Measurements from ENCODE around the gene SLC13A1. TPM values are rescaled to one million over a fixed set of nuclear protein-coding genes. Genes with fewer than 3 reads are reported as not detected.
A peak's percentile ranks its signal among the peaks of the same experiment; 100 is the strongest.
"Not testable (repeated sequence)": the region's sequence is repeated elsewhere in the genome, so short reads cannot be mapped to it uniquely, and the experiment has no call there.

The SLC13A1 gene, protein sequence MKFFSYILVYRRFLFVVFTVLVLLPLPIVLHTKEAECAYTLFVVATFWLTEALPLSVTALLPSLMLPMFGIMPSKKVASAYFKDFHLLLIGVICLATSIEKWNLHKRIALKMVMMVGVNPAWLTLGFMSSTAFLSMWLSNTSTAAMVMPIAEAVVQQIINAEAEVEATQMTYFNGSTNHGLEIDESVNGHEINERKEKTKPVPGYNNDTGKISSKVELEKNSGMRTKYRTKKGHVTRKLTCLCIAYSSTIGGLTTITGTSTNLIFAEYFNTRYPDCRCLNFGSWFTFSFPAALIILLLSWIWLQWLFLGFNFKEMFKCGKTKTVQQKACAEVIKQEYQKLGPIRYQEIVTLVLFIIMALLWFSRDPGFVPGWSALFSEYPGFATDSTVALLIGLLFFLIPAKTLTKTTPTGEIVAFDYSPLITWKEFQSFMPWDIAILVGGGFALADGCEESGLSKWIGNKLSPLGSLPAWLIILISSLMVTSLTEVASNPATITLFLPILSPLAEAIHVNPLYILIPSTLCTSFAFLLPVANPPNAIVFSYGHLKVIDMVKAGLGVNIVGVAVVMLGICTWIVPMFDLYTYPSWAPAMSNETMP
- total RNA-seq (2014; rRNA removed; shearing (Covaris generic)), result not detected in 2 replicates

GRCh38 chr7:123199883-123200282, at the start of gene SLC13A1:
TSS of gene SLC13A1 (minus strand) at chr7:123199969. CDS start at chr7:123199946, 23 bp downstream.
- DNase-seq (ENCODE audit: low spot score), result no peak

DNA sequence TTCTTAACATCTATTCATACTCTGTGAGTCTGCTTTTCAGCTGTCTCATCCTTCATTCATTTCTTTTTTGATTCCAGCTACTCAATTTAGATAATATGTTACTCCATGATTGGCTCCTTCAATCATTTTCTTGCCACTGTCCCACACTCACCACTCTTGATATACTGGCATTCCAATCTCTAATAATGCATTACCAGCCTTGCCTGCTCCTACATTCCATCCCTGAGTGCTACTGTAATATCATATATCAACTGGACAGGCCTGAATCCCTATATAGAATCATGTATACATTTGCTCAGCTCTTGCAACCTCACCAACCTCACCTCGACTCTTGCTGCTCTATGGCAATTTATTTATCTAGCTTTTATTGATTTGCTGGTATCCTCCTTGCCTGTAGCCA, 45.0 kb upstream of the SLC13A1 start:
- no peak for DNase-seq (ENCODE audit: low spot score)

DNA sequence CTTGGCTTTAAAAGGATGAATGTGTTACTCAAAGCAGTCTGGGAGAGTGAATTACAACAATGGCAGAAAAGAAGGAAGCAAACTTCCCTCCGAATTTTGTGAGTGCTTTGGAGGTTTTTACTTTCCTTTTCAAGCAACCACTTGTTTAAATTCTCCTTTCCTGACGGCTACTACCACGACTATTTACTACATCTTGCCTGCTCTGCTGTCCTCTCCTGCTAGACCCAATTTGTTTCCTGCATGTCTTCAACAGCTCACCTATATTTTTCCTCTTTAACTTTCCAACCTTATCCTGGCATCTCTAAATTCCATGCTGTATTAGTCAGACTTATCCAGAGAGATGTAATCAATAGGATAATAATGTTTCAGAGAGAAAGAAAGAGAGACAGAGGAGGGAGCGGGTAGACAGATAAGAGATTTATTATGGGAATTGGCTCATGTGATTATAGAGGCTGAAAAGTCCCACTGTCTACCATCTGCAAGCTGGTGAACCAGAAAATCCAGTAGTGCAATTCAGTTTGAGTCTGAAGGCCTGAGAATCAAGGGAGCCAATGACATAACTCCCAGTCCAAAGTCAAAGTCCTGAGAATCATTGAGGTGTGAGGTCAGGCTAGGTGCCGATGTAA, 42.8 kb upstream of the SLC13A1 start:
- DNase-seq (ENCODE audit: low spot score), result peak; percentile 53

- no peak for DNase-seq (ENCODE audit: low spot score)
Measured at GRCh38 chr7:123241809-123242208, 42.0 kb upstream of the SLC13A1 start.

DNA sequence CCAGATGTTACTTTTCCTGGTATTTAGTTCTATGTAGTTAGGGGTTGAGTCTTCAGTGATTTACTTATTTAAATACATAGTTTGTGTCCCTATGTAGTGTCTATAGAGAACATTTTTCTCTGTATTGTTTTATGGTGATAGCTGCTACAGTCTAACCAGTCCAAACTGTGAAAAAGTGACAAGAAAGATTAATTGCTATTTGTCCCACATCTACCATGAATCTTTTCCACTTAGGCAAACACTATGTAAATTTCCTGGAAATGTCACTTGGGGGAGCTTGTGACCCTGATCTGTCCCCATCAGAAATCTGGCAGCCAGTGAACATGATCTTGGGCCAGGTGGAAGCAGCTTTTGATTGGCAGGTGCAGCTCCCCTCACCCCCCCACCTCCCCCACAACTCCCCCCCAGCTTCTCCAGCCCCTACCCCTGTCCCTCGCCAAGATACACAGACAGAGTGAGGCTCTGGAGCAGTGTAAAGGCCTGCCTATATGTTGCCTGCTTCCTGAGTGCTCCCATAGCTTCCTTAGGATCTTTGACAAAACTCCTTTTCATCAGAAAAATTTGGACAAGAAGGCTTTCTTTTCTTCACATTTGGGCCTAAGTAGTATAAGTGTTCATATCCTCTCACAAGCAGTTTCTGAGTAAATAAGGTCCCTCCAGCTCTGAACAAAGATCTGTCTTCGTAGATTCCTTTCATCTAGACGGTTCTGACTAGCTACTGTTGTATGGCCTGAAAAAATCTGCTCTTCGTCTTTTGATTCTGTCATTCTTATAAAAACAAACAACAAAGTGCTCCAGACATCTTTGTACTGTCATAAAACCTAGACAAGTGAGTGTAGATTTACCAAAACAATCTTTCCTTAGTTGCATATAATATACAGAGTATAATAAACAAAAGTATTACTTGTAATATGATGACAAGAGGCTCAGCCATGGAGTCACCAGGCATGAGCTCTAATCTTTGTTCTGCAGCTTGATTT, 31.5 kb upstream of the SLC13A1 start:
- no peak for DNase-seq (ENCODE audit: low spot score)

DNA sequence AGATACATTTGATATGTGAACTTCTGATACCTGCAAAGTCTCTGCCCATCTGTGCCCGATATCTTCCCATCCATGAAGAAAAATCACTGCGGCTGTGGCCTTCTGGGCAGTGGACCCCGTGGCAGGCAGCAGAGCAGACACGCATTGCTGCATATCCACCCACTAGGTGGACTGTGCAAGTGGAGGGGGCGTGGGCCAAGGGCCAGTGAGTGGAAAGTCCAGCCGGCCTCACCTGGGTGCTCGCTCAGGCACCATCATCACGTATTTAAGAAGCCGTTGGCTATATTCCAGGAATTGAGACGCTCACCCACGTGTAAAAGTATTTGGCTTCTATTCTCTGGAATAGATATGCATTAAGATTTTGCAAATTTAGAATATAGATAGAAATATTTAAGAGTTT, 30.8 kb upstream of the SLC13A1 start:
- no peak for DNase-seq (ENCODE audit: low spot score)

DNA sequence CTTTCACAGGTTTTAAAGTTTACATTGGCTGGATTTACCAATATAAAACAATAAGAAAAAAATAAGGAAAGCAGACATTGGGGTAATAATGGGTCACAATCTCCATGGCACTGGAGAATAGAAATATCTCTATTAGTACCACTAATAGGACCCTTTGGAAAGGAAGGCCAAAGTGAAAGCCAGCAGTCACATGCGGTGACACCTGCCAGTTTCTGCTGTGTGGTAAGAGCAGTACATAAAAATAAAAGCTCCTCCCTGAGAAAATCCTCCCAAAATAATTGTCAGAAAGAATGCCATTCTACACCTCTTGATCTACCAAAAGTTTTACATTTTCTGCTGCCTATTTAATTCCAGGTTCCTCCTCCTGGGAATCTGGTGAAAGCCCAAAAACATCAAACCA, 30.4 kb upstream of the SLC13A1 start:
- no peak for DNase-seq (ENCODE audit: low spot score)

DNA sequence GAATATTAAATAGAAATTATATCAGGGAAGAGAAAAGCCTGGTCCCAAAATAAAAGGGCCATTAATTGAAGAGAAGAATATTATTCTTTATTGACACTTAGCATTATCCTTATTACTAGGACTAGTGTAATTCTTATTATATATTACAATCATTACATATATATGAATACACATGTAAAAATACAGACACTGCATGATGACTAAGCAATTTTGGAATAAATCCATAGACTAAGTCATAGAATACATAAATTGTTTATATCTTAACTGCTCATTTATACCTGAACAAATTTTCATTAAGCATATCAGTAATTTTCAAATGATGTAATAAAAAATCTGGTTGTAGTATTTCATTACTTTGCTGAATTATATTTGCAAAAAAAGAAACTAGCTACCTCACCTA, 29.7 kb upstream of the SLC13A1 start:
- no peak for DNase-seq (ENCODE audit: low spot score)

GRCh38 chr7:123227666-123228065, 27.9 kb upstream of the SLC13A1 start:
- not testable (repeated sequence) for DNase-seq (ENCODE audit: low spot score)

DNA sequence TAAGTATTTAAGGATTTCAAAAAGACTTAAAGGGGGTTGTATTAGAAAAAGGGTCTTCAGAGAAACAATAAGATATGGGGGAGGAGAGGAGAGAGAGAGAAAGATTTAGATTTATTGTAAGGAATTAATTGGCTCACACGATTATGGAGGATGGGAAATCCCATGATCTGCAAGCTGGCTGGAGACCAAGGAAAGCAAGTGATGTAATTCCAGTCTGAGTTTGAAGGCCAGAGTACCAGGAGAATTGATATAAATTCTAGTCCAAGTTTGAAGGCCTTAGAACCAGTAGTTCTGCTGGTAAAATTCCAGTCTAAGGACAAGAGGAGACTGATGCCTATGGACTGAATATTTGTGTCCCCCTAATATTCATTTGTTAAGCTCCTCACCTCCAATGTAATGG, 20.6 kb upstream of the SLC13A1 start:
- no peak for DNase-seq (ENCODE audit: low spot score)

DNA sequence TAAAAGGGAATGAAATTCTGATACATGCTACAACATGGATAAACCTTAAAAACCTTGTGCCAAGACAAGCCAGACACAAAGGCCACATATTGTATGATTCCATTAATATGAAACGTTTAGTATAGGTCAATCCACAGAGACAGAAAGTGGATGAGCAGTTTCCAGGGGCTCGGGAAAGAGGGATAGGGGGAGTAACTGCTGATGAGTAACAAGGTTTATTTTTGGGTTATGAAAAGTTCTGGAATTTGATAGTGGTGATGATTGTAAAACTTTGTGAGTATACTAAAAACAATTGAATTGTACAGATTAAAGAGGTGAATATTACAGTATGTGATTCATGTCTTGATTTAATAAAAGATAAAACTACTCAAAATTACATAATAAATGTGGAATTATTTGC, 19.1 kb upstream of the SLC13A1 start:
- no peak for DNase-seq (ENCODE audit: low spot score)

DNA sequence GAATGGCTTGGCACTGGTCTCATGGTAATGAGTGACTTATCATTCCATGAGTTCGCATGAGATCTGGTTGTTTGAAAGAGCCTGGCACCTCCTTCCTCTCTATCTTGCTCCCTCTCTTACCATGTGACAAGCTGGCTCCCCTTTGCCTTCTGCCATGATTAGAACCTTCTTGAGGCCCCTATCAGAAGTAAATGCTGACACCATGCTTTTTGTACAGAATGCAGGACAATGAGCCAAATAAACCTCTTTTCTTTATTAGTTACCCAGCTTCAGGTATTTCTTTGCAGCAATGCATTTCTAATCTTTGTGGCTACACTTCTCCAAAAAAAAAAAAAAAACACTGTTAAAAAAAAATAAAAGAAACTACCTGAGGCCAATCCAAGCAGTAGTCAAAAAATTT, 17.1 kb upstream of the SLC13A1 start:
- DNase-seq (ENCODE audit: low spot score), result no peak

DNA sequence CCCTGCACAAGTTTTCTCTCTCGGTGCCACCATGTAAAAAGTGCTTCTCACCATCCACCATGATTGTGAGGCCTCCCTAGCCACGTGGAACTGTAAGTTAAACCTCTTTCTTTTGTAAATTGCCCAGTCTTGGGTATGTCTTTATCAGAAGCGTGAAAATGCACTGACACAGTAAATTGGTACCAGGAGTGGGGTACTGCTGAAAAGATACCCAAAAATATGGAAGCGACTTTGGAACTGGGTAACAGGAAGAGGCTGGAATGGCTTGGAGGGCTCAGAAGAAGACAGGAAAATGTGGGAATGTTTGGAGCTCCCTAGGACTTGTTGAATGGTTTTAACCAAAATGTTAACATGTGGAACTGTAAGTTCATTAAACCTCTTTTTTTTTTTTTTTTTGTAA, 15.6 kb upstream of the SLC13A1 start:
- no peak for DNase-seq (ENCODE audit: low spot score)

DNA sequence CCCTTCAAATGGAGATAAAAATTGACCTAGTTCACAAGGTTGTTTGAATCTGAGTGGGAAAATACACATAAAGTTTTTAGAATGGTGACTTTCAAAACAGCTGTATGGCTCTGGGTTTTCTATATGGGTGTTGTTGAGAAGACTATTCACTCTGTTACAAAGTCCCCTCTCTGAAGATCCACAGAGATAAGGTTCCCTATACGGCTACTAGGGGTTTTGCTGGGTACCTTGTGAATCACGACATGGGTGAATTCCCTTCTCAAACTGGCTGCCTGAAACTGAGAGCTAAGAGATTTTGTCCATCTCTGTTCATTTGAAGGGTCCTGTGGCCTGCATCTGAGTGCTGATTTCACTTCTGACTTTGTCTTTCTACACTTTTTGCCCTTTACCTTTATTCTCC, 11.8 kb upstream of the SLC13A1 start:
- no peak for DNase-seq (ENCODE audit: low spot score)

DNA sequence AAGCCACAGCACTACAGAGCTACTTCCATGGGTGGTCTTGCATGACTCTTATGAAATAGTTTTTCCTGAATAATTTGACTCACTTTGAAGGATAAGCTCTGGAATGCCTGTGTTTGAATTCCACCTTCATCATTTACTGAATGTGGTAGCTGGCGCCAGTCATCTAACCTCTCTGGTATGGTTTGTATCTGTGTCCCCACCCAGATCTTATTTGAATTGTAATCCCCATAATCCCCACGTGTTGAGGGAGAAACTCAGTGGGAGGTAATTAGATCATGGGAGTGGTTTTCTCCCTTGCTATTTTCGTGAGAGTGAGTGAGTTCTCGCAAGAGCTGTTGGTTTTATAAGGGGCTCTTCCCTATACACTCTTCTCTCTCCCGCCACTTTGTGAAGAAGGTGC, 11.2 kb upstream of the SLC13A1 start:
- no peak for DNase-seq (ENCODE audit: low spot score)

DNA sequence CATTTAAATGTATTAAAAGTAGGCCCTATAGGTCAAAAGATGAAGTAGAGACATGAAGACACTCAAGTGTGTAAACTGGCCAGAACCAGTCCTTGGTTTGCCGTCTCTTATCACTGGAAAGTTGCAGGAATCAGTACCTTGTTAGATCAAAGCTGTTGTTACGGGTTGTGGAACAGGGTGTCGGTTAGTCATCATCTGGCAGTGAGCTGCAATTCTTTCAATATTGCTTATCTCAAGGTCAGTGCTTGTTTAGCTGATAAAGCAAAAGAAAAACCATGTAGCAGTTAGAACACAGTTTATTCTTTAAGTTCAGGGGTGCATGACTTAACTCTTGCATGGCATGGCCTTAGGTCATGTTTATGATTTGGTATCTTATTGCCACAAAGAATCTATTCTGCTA, 10.0 kb upstream of the SLC13A1 start:
- no peak for DNase-seq (ENCODE audit: low spot score)

DNA sequence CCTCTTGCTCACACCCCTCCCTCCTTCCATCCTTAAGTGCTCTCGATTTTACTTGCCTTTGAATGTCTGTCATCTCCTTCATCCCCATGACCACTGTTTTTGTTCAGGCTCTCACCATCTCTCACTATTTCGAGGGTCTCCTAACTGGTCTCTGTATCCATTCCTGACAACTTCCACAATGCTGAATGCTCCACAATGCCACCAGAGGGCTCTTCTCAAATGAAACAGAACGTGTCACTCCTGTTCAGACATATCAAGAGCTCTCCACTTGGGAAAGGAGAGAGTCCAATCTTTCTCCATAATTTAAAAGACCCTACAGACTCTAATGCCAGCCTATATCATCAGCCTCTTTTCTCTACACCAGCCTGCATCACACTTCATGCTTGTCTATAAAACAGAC, 9.0 kb upstream of the SLC13A1 start:
- peak; percentile 45 for DNase-seq (ENCODE audit: low spot score)

DNA sequence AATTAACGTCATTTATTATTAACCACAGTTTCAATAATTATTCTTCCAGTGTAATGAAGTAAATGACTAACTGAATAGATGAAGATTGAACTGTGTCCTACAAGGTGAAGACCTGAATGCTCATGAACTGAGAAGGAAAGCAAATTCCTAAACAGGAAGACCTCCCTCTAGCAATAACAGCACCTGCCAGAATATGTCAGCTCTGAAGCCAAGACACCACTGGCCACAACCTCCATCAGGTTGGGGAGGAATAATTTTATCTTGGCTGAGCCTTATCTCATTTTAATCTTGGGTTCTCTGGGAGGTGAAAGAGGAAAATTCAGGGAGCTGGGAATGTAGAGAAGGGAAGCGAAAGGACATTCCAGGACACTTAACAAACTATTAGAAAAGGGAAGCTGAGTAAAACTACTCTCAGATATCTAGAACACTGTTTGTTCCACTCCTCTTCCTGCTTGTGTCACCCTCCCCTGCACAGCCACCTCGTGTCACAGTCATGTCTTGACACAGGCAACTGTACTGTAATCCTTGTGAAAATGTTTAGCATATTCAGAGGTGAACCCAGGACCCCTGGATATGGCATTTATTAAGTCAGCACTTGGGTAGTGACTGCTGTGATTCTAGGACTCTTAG, 4.6 kb upstream of the SLC13A1 start:
- DNase-seq (ENCODE audit: low spot score), result no peak

DNA sequence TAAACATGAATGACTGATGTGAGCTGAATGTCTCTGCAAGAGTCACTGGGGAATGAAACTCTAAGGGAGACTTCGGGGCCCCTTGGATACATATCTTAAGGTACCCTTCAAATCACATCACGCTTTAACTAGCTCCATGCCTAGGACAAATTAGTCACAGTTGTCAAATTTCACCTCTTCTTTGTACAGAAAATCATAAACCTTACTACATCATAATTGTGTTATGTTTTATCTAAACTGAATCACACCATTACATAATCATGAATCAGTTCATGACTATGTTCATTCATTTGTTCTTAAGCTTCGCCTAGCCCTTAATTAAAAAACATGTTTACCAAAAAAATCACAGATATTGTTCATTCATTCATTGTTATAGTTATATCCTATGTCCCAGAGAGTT, 2.1 kb upstream of the SLC13A1 start:
- no peak for DNase-seq (ENCODE audit: low spot score)

- no peak for DNase-seq (ENCODE audit: low spot score)
Measured at GRCh38 chr7:123198668-123199652, 809 bp downstream of the SLC13A1 start.

Data from HT-29 (cell line).